Osteoblast (primary cell): ENCODE measurements around the gene IGFBP7. TPM values are rescaled to one million over a fixed set of nuclear protein-coding genes. Genes with fewer than 3 reads are reported as not detected.

ENCODE experiments used
- DNase-seq: peaks from one replicate; pipeline ENCODE4 v3.0.0; 2011; ENCODE audit warnings: low spot score, mixed read lengths; ENCODE audit not compliant: insufficient read length; ENCODE audit errors: missing footprints
- H2AFZ ChIP-seq: 2 replicates; pipeline ENCODE4 v1.6.0; 2011; ENCODE audit warnings: mild to moderate bottlenecking, low read length
- H3K27ac ChIP-seq: 2 replicates; pipeline ENCODE4 v1.5.1; 2011; ENCODE audit warnings: mild to moderate bottlenecking, low read depth, low read length, moderate library complexity
- H3K27me3 ChIP-seq: 2 replicates; pipeline ENCODE4 v1.6.0; 2012; ENCODE audit warnings: mild to moderate bottlenecking, control low read depth, inconsistent platforms, low read length, moderate library complexity; ENCODE audit not compliant: insufficient read depth
- H3K36me3 ChIP-seq: 2 replicates; pipeline ENCODE4 v1.5.1; 2011; ENCODE audit warnings: mild to moderate bottlenecking, low read length, control low read depth, moderate library complexity; ENCODE audit not compliant: insufficient read depth
- H3K4me1 ChIP-seq: 2 replicates; pipeline ENCODE4 v1.5.1; 2011; ENCODE audit warnings: mild to moderate bottlenecking, low read length, control low read depth, moderate library complexity; ENCODE audit not compliant: insufficient read depth
- H3K4me2 ChIP-seq: 2 replicates; pipeline ENCODE4 v1.6.0; 2011; ENCODE audit warnings: mild to moderate bottlenecking, low read length; ENCODE audit not compliant: insufficient read depth
- H3K4me3 ChIP-seq: fragments of 200-600 bp; sonication (generic); 3 replicates; pipeline ENCODE4 v1.5.1; 2012; ENCODE audit warnings: mild to moderate bottlenecking, low read length, inconsistent platforms; ENCODE audit not compliant: insufficient read depth
- H3K79me2 ChIP-seq: 2 replicates; pipeline ENCODE4 v1.6.0; 2012; ENCODE audit warnings: mild to moderate bottlenecking, low read length, control low read depth, inconsistent platforms; ENCODE audit not compliant: insufficient read depth
- H3K9me3 ChIP-seq: 2 replicates; pipeline ENCODE4 v1.5.1; 2011; ENCODE audit warnings: low read depth, low read length, control low read depth
- H4K20me1 ChIP-seq: 2 replicates; pipeline ENCODE4 v1.6.0; 2012; ENCODE audit warnings: mild to moderate bottlenecking, low read length, control low read depth; ENCODE audit not compliant: insufficient read depth
- CTCF ChIP-seq: IDR thresholded peaks from 2 replicates; pipeline ENCODE4 v1.5.1; 2011; ENCODE audit warnings: mild to moderate bottlenecking, low read depth, low read length, moderate library complexity; ENCODE audit errors: extremely low read depth
- total RNA-seq: library from RNA; depleted of rRNA; stranded (reverse); fragments of >200 nt; gene quantifications from 2 replicates; pipeline ENCODE4 v1.2.3, GENCODE V29; 2012

Gene IGFBP7
- total RNA-seq, 1 donor = 715 TPM

GRCh38 chr4:57131849-57132742 lies 21.9 kb upstream of the IGFBP7 start:
- TF ChIP-seq CTCF = no peak
- no peak for DNase-seq
- H4K20me1 ChIP-seq = no peaks in the 10 kb centered on the region
- no peak overlapping the region for H3K27ac ChIP-seq
- no peaks in the 10 kb centered on the region for H3K9me3 ChIP-seq
- H3K4me2 ChIP-seq = no peak overlapping the region
- H3K4me3 ChIP-seq = no peak overlapping the region
- H3K79me2 ChIP-seq = no peaks in the 10 kb centered on the region
- peaks cover 16% of the 10 kb centered on the region for H3K4me1 ChIP-seq
- peak overlapping the region; percentile 8 for H2AFZ ChIP-seq
- H3K36me3 ChIP-seq = no peaks in the 10 kb centered on the region
- H3K27me3 ChIP-seq = no peaks in the 10 kb centered on the region

- DNase-seq = no peak
- H3K9me3 ChIP-seq = no peaks in the 10 kb centered on the region
- H3K4me1 ChIP-seq = peaks cover 4% of the 10 kb centered on the region
- H3K4me2 ChIP-seq = no peak overlapping the region
- H3K27ac ChIP-seq = no peak overlapping the region
- no peaks in the 10 kb centered on the region for H3K79me2 ChIP-seq
- H3K4me3 ChIP-seq = no peak overlapping the region
- no peak overlapping the region for H2AFZ ChIP-seq
- no peaks in the 10 kb centered on the region for H4K20me1 ChIP-seq
- H3K27me3 ChIP-seq = no peaks in the 10 kb centered on the region
- no peaks in the 10 kb centered on the region for H3K36me3 ChIP-seq
- TF ChIP-seq CTCF = no peak
These were observed 19.3 kb upstream of the IGFBP7 start for GRCh38 chr4:57129477-57129876.

- H2AFZ ChIP-seq = no peak overlapping the region
- TF ChIP-seq CTCF = no peak
- no peaks in the 10 kb centered on the region for H3K27me3 ChIP-seq
- H3K4me3 ChIP-seq = no peak overlapping the region
- H3K27ac ChIP-seq = no peak overlapping the region
- H3K9me3 ChIP-seq = no peaks in the 10 kb centered on the region
- no peaks in the 10 kb centered on the region for H3K36me3 ChIP-seq
- H3K4me2 ChIP-seq = no peak overlapping the region
- DNase-seq = no peak
- no peaks in the 10 kb centered on the region for H3K79me2 ChIP-seq
- H4K20me1 ChIP-seq = no peaks in the 10 kb centered on the region
- peaks cover 3% of the 10 kb centered on the region for H3K4me1 ChIP-seq
These were observed 17.2 kb upstream of the IGFBP7 start for GRCh38 chr4:57127361-57127760.

- Histone ChIP-seq H2AFZ (no peak overlapping the region), H3K4me2 (no peak overlapping the region), H3K9me3 (no peaks in the 10 kb centered on the region), H3K36me3 (no peaks in the 10 kb centered on the region), H3K4me3 (no peak overlapping the region), H3K27ac (no peak overlapping the region), H4K20me1 (no peaks in the 10 kb centered on the region), H3K79me2 (no peaks in the 10 kb centered on the region), H3K4me1 (no peaks in the 10 kb centered on the region), H3K27me3 (no peaks in the 10 kb centered on the region)
- TF ChIP-seq CTCF = no peak
- DNase-seq = no peak
These were observed 15.8 kb upstream of the IGFBP7 start for GRCh38 chr4:57125996-57126395.
